Fibroblast of skin of back (primary cell): ENCODE data around the gene PRR13.
"Not testable (repeated sequence)": the region's sequence is repeated elsewhere in the genome, so short reads cannot be mapped to it uniquely, and the experiment has no call there.

Experiments
- DNase-seq: peaks from one replicate; pipeline ENCODE4 v3.0.0-alpha.2; 2013

Gene PRR13

GRCh38 chr12:53439582-53439981 lies 2.0 kb upstream of the PRR13 start:
- not testable (repeated sequence) for DNase-seq

GRCh38 chr12:53443955-53444354 lies 2.4 kb downstream of the PRR13 start:
- no peak for DNase-seq

GRCh38 chr12:53444593-53445325 lies 3.2 kb downstream of the PRR13 start:
- not testable (repeated sequence) for DNase-seq

- DNase-seq = no peak
Observed at GRCh38 chr12:53450936-53451335, 9.4 kb downstream of the PRR13 start.

- DNase-seq = peak; percentile 100
Observed at GRCh38 chr12:53451661-53452158, 10.2 kb downstream of the PRR13 start, which contains the start of gene PCBP2. Gene PCBP2, plus strand, starts transcription at chr12:53452102. Its CDS starts 2,699 bp downstream, at chr12:53454801.

DNA sequence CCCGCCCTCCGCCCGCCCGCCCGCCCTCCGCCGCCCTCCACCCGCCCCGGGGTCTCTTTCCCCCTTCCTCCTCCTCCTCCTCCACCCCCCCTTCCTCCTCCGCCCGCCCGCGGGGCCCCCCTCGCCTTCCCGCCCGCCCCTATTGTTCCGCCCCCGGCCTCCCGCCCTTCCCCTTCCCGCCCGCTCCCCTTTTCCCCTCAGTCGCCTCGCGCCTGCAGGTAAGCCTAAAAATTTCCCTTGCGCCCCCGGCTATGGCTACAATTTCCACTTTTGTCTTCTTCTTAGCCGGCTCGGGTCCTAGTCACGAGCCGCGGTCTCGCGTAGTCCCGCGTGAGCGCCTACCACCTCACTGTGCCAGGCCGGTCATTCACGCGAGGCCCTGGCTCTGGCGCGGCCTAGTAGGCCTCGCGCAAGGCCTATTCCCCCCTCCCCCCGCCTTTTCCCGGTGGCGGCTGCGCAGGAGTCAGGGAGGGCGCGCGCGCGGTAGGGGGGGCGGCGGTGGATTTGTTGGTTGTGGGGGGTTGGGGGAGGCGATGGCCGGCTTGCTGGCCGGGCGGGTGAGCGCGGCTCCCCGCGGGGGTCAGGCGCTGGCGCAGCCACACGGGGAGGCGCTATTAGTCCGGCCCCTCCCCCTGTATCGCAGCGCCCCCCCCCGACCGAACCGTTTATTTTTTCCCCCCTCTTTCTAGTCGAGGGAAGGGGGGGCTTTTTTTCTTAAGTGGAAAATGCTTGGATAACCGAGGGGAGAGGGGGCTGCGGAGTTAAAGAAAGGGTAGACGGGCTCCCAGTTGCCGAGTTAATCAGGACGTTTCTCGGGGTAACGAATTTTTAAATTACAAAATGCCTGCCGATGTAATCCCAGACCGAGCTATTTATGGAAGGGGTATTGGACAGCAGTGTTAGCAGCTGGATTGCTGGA lies 10.9 kb downstream of the PRR13 start:
- DNase-seq = peak; percentile 87

DNA sequence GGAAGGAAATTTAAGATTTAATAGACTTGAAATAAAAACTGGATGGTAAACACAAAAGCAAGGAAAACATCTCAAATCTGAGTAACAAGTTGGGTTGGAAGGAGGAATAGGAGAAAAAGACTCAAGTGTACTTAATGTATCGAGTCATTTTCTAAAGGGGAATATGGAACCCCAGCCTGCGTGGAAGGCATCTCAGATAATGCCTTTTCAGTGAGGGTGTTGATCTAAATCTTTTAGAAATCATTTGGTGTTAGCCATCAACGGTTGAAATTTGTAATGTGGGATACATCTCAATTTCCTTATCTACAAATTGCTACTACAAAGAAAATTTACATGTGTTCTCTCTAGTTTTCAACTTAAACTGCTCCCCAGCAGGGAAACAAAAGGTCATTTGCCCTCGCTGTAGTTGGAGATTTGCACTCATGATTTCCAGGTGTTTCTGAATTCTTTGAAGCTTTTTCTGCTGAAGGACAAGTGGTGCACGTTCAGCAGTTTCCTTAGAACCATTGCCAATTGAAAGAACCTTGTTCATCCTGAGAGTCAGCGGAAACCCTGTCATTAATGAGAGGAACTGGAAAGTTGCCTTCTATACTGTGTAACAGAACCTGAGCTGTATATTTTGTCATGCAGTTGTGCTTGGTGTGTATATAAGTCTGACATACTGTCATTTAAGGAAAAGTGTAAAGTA lies 12.6 kb downstream of the PRR13 start:
- no peak for DNase-seq

DNA sequence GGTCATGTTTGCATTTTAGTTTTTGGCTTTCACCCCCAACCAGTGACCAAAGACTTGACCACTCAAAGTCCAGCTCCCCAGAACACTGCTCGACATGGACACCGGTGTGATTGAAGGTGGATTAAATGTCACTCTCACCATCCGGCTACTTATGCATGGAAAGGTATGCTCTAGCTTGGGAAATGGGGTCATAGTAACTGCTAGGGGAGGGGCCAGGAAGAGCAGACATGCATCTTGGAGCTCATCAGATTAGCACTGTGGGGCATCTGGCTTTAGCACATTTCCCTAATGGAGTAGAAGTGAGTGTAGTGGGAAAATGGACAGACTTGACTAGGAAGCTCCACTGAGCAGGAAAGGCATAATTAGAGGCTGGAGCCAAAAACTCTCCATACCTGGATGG lies 13.2 kb downstream of the PRR13 start:
- no peak for DNase-seq

DNA sequence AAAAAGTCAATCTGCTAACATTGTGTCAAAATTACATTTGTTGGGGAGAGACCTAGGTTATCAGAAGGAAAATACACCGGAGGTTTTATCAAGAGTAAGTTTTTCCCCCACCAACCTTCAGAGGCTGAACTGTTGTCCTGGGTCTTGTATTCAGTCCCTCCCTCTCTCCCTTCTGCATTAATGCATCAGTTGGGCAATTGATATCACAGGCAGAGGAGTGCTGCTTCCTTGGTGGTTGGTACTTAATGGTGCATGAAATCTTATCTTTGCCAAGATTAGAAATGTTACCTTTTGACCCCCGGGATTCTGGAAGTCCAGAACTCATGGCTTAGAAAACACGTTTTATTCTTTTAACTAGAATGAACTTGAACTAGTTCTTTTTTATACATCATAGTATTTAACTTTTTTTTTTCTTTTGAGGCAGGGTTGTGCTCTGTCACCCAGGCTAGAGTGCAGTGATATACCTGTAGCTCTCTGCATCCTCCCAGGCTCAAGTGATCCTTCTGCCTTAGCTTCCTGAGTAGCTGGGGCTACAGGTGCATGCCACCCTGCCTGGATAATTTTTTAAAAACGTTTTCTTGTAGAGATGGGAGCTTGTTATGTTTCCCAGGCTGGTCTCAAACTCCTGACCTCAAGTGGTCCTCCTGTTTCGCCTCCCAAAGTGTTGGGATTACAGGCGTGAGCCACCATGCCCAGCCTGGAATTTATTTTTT lies 15.3 kb downstream of the PRR13 start:
- DNase-seq = no peak

- no peak for DNase-seq
Observed at GRCh38 chr12:53459097-53459496, 17.6 kb downstream of the PRR13 start.

DNA sequence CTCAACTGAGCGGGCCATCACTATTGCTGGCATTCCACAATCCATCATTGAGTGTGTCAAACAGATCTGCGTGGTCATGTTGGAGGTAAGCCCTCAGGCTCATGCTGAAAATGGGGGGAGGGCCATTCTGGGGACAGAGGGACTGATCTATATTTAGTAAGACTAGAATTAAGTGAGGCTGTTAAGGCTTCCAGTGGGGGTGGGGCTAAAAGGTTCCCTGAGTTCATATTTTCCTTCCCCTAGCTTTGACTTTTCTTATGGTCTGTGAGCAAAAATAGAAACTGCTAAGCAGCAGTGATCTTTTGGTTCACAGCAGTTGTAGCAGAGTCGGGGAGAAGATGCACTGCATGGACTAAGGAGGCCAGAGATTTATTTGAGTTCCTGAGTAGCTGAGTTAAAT lies 19.5 kb downstream of the PRR13 start:
- DNase-seq = no peak

GRCh38 chr12:53461591-53461990 lies 20.1 kb downstream of the PRR13 start:
- DNase-seq = no peak

- DNase-seq = no peak
Observed at GRCh38 chr12:53462935-53463334, 21.4 kb downstream of the PRR13 start.

GRCh38 chr12:53463802-53464560 lies 22.4 kb downstream of the PRR13 start:
- DNase-seq = no peak

DNA sequence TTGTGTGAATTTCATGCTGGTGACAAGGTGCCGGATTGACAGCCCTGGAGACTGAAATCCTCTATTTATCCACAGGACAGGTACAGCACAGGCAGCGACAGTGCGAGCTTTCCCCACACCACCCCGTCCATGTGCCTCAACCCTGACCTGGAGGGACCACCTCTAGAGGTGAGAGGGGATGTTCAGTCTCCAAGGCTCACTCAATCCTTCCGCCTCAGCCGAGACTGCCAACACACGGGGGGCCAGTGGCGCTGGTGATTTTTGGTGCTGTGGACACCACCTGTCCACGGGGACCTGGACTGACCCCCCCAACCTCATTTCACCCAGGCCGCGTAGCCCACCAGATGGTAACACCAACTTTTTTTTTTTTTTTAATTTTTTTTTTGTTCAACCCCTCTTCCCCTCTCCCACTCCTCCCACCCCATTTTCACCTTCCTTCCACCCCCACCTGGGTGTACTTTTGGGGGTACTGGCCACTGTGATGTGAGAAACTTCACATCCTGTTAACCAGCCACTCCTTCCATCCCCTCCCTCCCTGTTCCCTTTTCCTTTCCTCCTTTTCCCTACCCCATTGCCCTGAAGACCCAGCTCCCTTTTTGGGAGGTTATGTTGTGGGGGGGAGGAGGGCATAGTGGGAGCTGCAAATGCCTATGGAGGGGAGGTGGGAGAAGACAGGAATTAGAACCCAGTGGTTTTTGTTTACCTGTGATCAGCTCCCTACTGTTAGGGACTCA lies 23.3 kb downstream of the PRR13 start:
- no peak for DNase-seq

- DNase-seq = no peak
Observed at GRCh38 chr12:53465679-53466078, 24.1 kb downstream of the PRR13 start.

- DNase-seq = no peak
Observed at GRCh38 chr12:53466640-53467039, 25.1 kb downstream of the PRR13 start.

- no peak for DNase-seq
Observed at GRCh38 chr12:53467082-53467481, 25.5 kb downstream of the PRR13 start.

- no peak for DNase-seq
Observed at GRCh38 chr12:53467880-53468279, 26.3 kb downstream of the PRR13 start.

- DNase-seq = no peak
Observed at GRCh38 chr12:53468282-53468681, 26.7 kb downstream of the PRR13 start.
